HG03558 (cell line): ENCODE measurements around the gene ZNF79.

Experiments
- ATAC-seq: cut with Tn5 transposase; IDR thresholded peaks from one replicate; pipeline ENCODE4 v1.9.1; 2021; ENCODE audit warnings: moderate number of reproducible peaks; ENCODE audit not compliant: unreplicated experiment; ENCODE audit errors: extremely low read depth

ZNF79 gene

DNA sequence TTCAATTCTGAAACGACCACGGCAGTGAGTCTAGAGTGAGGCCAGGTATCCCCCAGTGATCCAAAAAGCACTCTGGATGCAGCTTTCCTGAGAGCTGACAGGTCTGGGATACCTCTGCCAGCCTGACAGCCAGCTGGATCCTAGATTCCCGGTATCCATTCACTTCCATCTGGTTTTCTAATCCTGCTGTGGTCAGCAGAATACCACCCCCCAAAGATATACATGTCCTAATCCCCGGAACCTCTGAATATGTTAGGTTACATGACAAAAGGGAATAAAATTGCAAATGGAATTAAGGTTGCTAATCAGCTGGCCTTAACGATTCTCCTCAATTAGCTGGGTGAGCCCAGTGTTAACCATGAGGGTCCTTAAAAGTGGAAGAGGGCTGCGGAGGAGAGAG is 1.4 kb upstream of the ZNF79 start:
- no peak for ATAC-seq

DNA sequence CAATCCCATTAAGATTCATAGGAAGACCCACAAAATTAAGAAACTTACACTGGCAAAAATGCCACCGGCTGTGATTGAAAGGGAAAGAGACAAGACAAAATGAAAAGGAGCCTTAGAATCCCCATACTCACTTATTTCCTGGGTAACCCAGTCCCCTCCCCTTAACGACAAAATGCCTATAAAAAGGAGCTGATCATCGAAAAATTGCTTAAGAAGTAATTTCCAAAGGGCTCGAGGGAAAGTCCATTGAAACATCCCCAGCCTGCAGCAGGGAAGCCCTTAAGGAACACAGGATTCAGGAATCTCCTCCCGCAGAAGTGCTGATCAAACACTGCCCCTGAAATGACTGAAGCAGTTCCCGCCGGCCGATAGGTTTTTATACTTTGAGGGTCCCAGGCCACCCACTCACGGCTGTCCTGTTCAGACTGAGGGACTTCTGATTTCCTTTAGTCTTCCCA is 677 bp upstream of the ZNF79 start:
- no peak for ATAC-seq

DNA sequence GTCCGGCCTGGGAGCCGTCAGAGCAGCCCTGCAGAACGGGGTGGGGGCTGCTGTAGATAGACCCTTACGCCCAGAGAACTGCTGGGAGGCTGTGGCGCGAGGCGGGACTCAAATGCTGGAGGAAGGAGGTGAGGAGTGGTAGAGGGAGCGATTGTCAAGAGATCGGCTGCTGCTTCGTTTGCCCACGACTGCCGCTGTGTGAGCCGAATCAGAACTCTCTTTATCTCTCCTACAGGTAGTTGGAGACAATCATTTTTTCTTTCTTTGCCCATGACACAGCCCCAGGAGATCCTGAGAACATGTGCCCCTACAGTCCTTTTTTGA is 456 bp downstream of the ZNF79 start:
- no peak for ATAC-seq

DNA sequence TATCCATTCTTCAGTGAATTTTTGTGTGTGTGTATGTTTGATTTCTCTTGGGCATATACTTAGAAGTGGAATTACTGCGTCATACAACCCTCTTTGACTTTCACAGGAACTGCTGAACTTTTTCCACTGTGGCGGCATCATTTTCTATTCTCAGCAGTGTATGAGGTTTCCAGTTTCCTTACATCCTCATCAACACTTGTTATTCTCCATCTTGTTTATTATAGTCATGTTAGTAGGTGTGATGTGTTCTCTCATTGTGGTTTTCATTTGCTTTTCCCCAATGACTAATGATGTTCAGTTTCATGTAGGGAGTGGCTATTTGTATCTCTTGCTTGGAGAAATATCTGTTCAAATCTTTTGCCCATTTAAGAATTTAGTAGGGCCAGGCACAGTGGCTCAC is 2.6 kb downstream of the ZNF79 start:
- ATAC-seq = no peak

DNA sequence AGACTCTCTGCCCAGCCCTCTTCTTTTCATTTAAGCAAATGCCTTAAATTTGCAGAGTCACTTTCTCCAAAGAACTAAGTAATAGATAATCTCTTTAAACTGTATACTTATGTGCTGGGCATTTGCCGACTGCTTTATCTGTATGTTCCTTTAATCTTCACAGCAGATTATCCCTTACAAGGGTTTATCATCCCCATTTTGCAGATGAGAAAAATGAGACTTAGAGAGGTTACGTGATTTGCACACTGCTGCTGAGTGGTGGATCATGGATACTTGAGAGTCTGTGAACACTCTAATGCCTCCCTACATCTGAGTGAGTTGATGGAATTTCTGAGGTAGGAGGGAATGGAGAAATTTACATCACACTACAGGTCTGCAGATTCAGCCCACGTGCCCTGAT is 4.2 kb downstream of the ZNF79 start:
- ATAC-seq = no peak

DNA sequence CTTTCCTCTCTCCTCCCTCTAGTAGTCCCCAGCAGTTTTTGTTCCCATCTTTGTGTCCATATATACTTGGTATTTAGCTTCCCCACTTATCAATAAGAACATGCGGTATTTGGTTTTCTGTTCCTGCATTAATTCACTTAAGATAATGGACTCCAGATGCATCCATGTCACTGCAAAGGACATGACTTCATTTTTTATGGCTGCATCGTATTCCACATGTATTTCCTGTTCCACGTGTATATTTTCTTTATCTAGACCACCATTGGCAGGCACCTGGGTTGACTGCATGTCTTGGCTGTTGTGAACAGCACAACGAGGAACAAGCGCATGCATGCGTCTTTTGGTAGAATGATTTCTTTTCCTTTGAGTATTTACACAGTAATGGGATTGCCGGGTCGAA is 6.2 kb downstream of the ZNF79 start:
- ATAC-seq = no peak

DNA sequence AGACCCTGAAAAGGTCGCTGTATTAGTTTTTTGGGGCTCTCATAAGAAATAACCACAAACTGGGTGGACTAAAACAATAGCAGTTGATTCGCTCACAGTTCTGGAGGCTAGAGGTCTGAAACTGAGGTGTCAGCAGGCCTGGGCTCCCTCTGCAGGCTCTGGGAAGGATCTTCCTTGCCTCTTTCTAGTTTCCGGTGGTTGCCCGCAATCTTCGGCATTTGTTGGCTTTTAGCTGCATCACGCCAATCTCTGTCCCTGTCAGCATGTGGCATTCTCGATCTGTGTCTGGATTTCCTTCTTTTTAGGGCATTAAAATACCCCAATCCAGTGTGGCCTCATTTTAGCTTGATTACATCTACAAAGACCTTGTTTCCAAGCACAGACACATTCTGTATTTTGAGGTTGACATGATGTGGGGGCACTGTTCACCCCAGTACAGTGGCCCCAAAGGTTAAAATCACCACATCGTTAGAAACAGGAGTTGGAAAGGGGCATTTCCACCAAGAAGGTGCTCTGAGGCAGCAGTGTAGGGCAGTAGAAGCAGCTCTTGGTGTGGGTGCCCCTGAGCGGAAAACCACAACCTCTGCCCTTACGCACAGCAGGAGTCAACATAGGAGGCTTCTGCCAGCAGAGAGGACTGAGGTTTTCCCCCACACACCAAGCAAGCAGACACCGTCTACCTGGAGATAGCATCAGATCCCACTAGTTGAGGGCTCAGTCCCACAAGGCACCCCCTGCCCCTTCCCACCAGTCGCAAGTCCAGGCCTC is 13.5 kb downstream of the ZNF79 start:
- ATAC-seq = no peak

DNA sequence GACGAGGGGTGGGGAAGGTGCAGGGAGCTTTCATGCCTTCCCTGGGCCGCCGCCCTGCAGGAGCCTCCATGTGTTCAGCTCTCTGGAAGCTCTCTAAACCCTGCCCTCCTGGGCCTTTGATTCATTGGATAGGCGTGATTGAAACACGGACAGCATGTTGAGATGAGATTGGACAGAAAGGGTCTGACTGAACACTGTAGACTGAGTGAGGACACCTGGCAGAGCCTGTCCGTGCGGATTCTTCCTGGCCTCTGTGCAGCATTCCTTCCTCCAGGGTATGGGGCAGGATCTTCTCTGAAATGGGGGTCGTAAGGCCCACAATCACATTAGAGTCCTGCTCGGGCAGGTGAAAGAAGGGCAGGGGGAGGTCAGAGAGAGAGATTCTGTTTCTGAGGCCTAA is 14.2 kb downstream of the ZNF79 start:
- ATAC-seq = no peak

DNA sequence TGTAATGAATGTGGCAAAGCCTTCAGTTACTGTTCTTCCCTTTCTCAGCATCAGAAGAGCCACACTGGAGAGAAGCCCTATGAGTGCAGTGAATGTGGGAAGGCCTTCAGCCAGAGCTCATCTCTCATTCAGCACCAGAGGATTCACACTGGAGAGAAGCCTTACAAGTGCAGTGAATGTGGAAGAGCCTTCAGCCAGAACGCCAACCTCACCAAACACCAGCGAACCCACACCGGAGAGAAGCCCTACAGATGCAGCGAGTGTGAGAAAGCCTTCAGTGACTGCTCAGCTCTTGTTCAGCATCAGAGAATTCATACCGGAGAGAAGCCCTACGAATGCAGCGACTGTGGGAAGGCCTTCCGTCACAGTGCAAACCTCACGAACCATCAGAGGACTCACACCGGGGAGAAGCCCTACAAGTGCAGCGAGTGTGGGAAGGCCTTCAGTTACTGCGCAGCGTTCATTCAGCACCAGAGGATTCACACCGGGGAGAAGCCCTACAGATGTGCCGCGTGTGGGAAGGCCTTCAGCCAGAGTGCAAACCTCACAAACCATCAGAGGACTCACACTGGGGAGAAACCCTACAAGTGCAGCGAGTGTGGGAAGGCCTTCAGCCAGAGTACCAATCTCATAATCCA is 20.2 kb downstream of the ZNF79 start:
- no peak for ATAC-seq

DNA sequence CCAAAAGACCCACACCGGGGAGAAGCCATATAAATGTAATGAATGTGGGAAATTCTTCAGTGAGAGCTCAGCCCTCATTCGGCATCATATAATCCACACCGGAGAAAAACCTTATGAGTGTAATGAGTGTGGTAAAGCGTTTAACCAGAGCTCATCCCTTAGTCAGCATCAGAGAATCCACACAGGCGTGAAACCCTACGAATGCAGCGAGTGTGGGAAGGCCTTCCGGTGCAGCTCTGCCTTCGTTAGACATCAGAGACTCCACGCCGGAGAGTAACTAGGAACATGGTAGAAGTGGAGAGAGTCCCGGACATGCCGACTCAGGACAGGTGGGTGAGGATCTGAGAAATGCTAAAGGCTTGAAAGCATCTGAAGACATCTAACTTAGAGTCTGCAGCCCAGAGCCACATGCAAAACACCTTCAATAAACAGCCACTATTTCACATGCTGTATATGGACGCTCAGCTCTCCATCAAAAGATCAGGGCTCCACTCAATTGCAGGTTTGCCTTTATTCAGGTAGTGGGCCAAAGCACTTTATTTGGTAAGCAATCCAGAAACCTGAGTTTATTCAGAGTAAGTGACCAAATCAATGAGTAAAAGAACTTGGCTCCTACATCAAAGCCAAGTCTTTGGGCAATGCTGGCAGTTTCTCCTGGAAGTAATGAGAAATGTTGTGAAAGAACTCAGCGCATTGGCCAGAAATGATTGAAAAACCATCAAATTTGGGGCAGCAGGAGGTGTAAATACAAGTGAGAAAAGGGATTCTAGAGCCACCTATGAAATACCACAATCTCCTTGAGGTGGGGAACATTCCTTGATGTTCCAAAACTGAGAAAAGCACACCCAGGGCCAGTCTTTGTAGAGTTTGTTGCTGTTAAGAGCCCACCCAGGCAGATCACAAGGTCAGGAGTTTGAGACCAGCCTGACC is 21.0 kb downstream of the ZNF79 start:
- ATAC-seq = no peak

DNA sequence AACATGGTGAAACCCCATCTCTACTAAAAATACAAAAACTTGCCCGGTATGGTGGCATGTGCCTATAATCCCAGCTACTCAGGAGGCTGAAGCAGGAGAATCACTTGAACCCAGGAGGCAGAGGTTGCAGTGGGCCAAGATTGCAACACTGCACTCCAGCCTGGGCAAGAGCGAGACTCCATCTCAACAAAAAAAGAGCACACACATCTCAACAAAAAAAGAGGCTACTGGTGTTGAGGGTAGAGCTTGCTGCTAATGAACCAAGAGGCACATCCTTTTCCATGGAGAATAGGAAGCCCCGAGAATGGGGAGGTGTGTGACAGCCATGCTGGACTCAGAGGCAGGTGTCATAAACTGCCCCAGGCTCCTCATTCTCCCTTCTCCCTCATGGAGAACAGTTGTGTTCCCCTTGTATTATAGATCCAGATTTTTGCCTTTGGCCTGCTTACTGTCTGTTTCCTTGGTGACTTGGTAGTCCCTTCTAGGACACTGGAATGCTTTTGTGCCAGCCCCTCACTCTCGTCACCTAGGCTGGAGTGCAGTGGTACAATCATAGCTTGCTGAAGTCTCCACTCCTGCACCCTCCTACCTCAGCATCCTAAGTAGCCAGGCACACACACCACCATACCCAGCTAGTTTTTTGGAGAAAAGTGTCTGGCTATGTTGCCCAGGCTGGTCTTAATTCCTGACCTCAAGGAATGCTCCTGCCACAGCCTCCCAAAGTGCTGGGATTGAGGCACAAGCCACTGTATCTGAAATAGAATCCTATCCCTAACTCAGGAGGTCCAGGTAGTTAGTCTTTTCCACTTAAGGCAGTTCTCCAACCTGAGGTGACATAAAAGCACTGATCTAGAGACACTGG is 21.9 kb downstream of the ZNF79 start:
- no peak for ATAC-seq

DNA sequence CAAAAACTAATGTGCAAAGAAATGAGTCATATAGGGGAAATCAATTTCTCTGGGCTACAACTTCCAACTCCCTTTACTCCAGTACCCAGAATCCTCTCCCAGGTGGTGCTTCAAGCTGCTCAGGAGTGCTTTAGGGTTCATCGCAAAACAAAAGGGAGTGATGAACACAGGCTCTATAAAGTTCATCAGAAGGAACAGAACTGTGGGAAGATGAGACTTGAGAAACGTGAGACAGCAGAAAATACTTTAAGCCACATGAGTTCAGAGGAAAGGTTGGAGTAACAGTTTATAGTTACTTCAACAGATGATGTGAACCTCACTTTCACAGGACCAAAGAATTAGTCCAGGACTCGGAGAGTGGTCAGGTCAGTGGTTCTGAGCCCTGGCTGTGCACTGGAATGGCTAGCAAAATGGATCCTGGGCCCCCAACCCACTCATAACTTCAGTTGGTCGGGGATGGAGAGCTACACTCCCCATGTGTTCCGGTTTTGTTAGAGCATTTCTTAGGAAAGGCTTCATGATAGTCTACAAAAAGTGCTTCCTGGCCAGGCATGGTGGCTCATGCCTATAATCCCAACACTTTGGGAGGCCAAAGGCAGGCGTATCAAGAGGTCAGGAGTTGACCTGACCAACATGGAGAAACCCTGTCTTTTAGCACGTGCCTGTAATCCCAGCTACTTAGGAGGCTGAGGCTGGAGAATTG is 22.7 kb downstream of the ZNF79 start:
- no peak for ATAC-seq

DNA sequence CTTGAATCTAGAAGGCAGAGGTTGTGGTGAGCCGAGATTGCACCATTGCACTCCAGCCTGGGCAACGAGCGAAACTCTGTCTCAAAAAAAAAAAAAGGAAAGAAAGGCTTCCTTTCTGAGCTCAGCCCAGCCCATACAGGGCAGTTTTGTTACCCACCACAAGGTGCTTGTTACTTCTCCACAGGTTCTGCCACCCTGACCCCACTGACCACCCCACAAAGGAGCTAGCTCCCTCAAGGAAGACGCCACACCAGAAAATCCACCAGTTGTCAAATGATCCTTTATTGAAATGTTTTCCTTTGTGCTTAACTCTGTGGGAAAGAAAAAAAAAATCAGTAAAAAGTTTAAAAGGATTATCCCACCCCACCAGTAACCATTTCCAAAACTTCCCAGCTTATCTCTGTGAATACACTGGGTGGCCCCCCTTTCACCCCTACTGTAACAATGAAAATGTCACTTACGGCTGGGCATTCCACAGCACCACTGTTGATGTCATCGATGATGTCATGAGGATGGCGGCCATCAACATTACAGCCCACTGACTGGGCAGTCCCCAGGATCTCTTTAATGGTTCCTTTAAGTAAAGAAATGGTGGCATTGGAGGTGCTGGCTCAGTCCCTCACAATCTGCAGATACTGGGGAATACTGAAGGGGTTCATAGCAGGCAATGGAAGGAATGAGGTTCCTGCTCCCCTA is 23.4 kb downstream of the ZNF79 start:
- ATAC-seq = no peak

DNA sequence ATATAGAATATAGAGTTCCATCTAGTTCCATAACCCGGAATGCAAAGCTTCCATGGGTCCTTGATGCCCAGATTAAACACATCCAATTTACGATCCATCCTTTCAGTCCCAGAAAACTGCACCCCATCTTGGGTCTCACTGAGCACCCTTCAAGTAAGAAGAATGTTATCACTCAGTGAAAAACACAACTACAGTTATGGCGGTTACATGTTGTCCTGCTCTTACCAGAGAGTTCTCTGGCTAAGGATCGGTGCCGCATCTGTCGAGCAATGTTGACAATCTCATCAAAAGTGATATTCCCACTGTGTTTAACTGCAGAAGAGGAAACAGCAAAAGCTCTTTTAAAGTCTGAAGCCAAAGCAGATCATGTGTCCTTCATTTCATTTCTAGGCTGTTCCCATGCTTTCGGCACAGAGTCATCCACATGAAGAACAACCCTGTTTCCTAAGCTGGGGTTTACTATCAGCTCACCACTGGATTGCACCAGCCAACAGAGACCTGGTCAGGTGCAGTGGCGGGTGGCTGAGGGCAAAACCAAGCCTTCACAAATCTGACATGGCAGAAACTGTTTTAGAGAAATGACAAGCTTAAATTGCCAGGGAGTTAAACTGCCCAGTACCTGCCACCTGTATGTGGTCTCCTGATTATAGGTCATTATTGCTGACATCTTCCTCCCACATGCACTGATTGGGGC is 24.1 kb downstream of the ZNF79 start:
- no peak for ATAC-seq

DNA sequence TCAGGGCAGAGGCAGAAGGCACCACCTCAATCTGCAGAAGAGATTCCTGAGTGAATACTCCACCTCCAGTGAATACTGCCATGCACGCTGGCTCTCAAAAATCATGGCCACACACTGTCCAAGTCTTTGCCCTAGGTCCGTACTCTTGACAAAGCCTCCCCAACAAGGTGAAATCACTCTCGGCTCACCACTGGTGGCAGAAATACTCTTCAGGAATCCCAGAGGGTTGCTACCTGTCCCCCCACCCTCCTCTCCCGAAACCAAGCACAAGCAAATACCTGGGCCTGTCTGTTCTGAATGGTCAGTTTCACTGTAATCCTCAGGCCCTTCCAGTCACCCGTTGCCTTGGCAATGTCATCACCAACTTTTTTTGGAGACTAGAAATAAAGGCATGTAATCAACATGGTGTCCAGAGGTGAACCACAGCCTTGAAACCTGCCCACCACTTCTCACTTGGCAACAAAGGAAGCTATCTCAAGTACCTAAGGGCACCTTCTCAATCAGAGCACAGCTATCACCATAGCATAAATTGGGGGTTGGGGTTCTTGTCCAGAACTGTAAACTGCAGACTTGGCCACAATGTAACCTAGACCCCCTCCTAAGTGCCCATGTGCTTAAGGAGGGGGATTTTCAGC is 25.3 kb downstream of the ZNF79 start:
- ATAC-seq = no peak

DNA sequence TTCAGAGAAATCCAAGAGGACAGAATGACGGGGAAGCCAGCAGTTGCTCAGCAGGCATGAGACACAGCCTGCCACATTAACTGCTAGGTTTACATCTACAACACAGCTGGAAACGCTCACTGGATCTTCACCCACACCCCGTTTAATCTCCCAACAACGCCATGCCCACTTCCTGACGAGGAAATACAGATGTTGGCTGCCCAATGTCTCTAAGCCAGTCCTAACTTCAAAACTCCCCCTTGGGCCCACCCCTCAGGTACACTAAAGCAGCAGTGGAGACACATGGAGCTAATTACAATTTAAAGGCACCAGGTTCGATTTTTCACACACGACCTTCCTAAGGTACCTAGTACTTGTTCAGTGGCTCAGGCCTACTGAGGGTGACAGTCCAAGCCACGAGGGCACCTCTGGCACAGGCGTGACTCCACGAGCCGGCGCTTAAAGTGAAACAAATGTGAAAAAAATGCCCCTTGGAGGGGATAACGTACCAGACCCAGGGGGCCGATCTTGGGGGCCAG is 26.1 kb downstream of the ZNF79 start:
- no peak for ATAC-seq

DNA sequence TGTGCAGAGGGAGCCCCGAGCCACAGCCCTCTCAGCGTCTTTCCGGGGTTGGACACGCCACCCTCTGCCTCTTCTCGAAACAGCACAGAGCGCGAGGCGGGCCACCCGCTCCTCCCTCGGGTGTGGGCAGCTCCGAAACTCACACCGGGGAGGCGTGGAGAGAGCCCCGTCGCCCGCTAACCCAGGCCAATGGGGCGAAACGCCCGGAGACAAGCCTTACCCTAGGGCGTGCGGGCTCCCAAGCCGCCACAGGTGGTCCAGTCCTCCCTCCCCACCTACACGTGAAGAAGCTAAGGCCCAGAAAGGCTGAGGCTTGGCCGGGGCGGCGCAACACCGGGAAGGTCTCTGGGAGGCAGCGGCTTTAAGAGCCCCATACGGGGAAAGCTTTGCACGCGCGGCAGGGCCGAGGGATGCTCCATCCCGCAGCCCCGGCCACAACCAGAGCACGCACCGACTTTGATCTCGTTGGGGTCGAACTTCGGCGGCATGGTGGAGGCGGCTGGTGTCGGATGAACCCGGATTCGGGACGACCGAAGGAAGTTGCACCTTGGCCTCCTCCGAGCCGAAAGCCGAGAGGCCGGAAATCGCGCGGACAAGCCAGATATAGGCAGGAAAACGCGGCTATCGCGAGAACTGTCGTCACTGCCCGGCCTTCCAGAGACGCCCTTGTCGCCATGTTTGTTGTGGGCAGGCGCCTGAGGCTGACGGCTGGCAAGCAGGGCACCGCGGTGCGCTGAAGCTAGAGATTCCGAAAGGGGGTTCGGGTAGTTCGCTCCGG is 26.8 kb downstream of the ZNF79 start, which contains the start of the genes LRSAM1 and RPL12:
Gene LRSAM1 (plus strand): TSS at position 681 of the 778 bp plus-strand sequence. CDS start 3,018 bp downstream, outside the sequence.
Gene RPL12 (minus strand): TSS at position 577 of the 778 bp plus-strand sequence. CDS start 89 bp downstream, at position 488.
- ATAC-seq = no peak
